ENCODE results near the gene PPME1. TPM values are rescaled to one million over a fixed set of nuclear protein-coding genes. Genes with fewer than 3 reads are reported as not detected.

Gene PPME1
- total and polyA plus RNA-seq, 9 of the 15 experiments (the other 6 are each of a cell fraction or from before 2014, with no cell fraction given): 9.8 to 81.7 (median 37.6) TPM

DNA sequence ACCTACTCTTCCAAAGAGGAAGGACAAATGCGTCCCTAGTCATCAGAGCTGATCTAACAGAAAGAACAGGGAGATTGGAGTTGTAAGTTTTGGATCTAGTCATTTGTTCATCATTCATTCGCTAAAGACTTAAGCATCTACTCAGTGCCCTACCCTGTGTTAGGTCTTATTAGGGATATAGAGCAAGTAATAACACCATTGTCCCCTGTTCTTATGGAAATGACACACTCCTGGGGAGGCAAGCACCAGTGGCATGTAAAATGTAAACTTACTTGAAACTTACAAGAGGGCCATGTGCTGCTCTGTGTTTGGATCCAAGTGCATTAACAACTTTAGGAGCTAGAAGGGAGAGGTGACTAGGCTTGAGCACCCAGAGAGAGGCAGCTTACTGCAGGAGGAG, 78.4 kb downstream of the PPME1 start (continued):
- no peak for TF ChIP-seq SIN3A (IDR thresholded peaks at IDR 0.05; ENCODE audit: borderline replicate concordance in 2 of 2, control insufficient read depth in 1 of 2, low read depth in 2 of 2, low read length in 2 of 2)
- TF ChIP-seq CEBPB (tag; IDR thresholded peaks at IDR 0.05): no peak
- no peak for TF ChIP-seq MEIS2 (IDR thresholded peaks at IDR 0.05; ENCODE audit: partially characterized antibody)
- TF ChIP-seq NEUROD1 (IDR thresholded peaks at IDR 0.05; ENCODE audit: borderline replicate concordance, low read depth, low read length, partially characterized antibody): no peak
- TF ChIP-seq, protein P1, sequence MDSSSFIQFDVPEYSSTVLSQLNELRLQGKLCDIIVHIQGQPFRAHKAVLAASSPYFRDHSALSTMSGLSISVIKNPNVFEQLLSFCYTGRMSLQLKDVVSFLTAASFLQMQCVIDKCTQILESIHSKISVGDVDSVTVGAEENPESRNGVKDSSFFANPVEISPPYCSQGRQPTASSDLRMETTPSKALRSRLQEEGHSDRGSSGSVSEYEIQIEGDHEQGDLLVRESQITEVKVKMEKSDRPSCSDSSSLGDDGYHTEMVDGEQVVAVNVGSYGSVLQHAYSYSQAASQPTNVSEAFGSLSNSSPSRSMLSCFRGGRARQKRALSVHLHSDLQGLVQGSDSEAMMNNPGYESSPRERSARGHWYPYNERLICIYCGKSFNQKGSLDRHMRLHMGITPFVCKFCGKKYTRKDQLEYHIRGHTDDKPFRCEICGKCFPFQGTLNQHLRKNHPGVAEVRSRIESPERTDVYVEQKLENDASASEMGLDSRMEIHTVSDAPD (CRISPR knock-in tag; IDR thresholded peaks at IDR 0.05): no peak
- no peak for TF ChIP-seq YY1 (IDR thresholded peaks at IDR 0.05; ENCODE audit: borderline replicate concordance in 1 of 3, control insufficient read depth in 1 of 3, extremely low read depth in 1 of 3, insufficient read depth in 3 of 3, insufficient read length in 1 of 3, insufficient replicate concordance in 2 of 3, low read depth in 1 of 3, low read length in 2 of 3)
- TF ChIP-seq ZSCAN29 (IDR thresholded peaks at IDR 0.05): no peak

DNA sequence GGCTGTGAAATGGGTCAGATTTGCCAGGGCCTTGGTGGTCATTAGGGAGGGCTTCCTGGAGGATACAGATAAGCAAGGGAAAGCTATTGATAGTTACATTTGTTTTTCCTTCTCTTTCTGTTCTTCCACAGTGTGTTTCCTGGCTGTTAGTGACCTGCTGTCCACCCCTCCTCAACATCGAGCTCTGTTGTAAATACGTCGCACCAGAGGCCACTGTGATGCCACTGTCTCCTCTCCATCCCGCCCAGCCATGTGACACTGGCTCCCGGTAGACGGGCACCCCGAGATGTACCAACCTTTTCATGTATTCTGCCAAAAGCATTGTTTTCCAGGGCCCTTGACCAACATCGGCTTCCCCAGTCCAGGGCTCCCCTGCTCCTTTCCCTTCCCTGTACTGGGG, 82.3 kb downstream of the PPME1 start:
- in situ Hi-C loops (cut with MboI): loop anchor here (5.0 kb wide), 1 partner anchor 189 kb away; no protein-coding TSS in a partner anchor
- 92% methylated on average over 8 of the region's 8 CpGs for WGBS (ENCODE audit: insufficient coverage, low coverage, missing lambda C conversion rate)
- TF ChIP-seq, protein P2, sequence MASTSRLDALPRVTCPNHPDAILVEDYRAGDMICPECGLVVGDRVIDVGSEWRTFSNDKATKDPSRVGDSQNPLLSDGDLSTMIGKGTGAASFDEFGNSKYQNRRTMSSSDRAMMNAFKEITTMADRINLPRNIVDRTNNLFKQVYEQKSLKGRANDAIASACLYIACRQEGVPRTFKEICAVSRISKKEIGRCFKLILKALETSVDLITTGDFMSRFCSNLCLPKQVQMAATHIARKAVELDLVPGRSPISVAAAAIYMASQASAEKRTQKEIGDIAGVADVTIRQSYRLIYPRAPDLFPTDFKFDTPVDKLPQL (IDR thresholded peaks at IDR 0.05; ENCODE audit: extremely low read depth, insufficient read length): no peak
- TF ChIP-seq, protein P3, sequence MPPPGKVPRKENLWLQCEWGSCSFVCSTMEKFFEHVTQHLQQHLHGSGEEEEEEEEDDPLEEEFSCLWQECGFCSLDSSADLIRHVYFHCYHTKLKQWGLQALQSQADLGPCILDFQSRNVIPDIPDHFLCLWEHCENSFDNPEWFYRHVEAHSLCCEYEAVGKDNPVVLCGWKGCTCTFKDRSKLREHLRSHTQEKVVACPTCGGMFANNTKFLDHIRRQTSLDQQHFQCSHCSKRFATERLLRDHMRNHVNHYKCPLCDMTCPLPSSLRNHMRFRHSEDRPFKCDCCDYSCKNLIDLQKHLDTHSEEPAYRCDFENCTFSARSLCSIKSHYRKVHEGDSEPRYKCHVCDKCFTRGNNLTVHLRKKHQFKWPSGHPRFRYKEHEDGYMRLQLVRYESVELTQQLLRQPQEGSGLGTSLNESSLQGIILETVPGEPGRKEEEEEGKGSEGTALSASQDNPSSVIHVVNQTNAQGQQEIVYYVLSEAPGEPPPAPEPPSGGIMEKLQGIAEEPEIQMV (tag; conservative IDR thresholded peaks at IDR 0.05; ENCODE audit: low read depth): no peak
- TF ChIP-seq HDAC8 (tag; IDR thresholded peaks at IDR 0.05): no peak
- no peak for TF ChIP-seq CEBPG (CRISPR knock-in tag; IDR thresholded peaks at IDR 0.05)
- TF ChIP-seq CEBPG (tag; conservative IDR thresholded peaks at IDR 0.05 in 1 of 2, IDR thresholded peaks at IDR 0.05 in 1 of 2): no peak
- TF ChIP-seq TCF3 (CRISPR knock-in tag; IDR thresholded peaks at IDR 0.05): no peak
- TF ChIP-seq, protein P4, sequence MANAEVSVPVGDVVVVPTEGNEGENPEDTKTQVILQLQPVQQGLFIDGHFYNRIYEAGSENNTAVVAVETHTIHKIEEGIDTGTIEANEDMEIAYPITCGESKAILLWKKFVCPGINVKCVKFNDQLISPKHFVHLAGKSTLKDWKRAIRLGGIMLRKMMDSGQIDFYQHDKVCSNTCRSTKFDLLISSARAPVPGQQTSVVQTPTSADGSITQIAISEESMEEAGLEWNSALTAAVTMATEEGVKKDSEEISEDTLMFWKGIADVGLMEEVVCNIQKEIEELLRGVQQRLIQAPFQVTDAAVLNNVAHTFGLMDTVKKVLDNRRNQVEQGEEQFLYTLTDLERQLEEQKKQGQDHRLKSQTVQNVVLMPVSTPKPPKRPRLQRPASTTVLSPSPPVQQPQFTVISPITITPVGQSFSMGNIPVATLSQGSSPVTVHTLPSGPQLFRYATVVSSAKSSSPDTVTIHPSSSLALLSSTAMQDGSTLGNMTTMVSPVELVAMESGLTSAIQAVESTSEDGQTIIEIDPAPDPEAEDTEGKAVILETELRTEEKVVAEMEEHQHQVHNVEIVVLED (CRISPR knock-in tag; IDR thresholded peaks at IDR 0.05): no peak

More for the DNA sequence above, 82.3 kb downstream of the PPME1 start:
- ChIA-PET CTCF (ENCODE audit: low intra/inter-chr PET ratio) (interaction anchor here (0.6 kb wide), 1 partner anchor 309 kb away, joined by 3 read pairs; no protein-coding TSS in a partner anchor), POLR2A (interaction anchor here (0.5 to 1.1 kb wide), 3 partner anchors 69 to 495 kb away, joined by 3 read pairs; partner anchors contain the start of gene RNF169)
- H3K9me3 ChIP-seq (replicated peaks; ENCODE audit: control insufficient read depth, insufficient read depth, low read depth, low read length): no peaks in the 10 kb centered on the region
- H4K20me1 ChIP-seq (replicated peaks; ENCODE audit: control insufficient read depth, insufficient read depth, low read length): no peaks in the 10 kb centered on the region; the same call in 1 of the 2 replicates
- FAIRE-seq: no peak
- DNase-seq (ENCODE audit: extremely low read depth in 1 of 4, low spot score in 3 of 4): no peak
- no peak overlapping the region for H2AFZ ChIP-seq (ENCODE audit: low read depth, low read length)
- no peaks in the 10 kb centered on the region for H3K27me3 ChIP-seq (ENCODE audit: control insufficient read depth in 2 of 2, insufficient read depth in 2 of 2, low read length in 2 of 2)
- H3K4me3 ChIP-seq: no peak overlapping the region
- no peaks in the 10 kb centered on the region for H3K4me1 ChIP-seq (replicated peaks in 1 of 2; ENCODE audit: control insufficient read depth in 2 of 2, insufficient read depth in 2 of 2, low read length in 2 of 2)
- no peak overlapping the region for H3K4me2 ChIP-seq (ENCODE audit: insufficient read depth, low read length)
- no peak overlapping the region for H3K27ac ChIP-seq (ENCODE audit: extremely low read depth, low read depth, low read length)
- no peaks in the 10 kb centered on the region for H3K9me1 ChIP-seq (ENCODE audit: control insufficient read depth, insufficient read depth, low read length)
- ATAC-seq: no peak
- intact Hi-C loops (cut with micrococcal nuclease): no loop called here
- H3K9ac ChIP-seq (ENCODE audit: insufficient read depth in 1 of 2, low read depth in 2 of 2, low read length in 2 of 2): no peak overlapping the region
- no TSS peak for BruUV-seq (replicated peaks)
- H3K36me3 ChIP-seq (ENCODE audit: control insufficient read depth, insufficient read depth, low read length): peaks cover 77% of the 10 kb centered on the region; the same call in 2 of the 3 replicates
- no peaks in the 10 kb centered on the region for H3K79me2 ChIP-seq (ENCODE audit: control insufficient read depth, insufficient read depth, low read length)
